Measurements from ENCODE around the gene ABHD17B. TPM values are rescaled to one million over a fixed set of nuclear protein-coding genes. Genes with fewer than 3 reads are reported as not detected.

The ABHD17B gene
- total RNA-seq, 2 donors from 2014 or later = 11.1 to 15.4 TPM

- H3K27ac Mint-ChIP-seq = no peak overlapping the region
- H3K36me3 Mint-ChIP-seq = no peaks in the 10 kb centered on the region
- peak in 1 of 2 donors; percentile 33 for DNase-seq (ENCODE audit: low spot score in 2 of 2)
These were observed 91.8 kb downstream of the ABHD17B start for GRCh38 chr9:71819115-71819739.

GRCh38 chr9:71816916-71817451 lies 94.0 kb downstream of the ABHD17B start:
- no peak for DNase-seq (ENCODE audit: low spot score in 2 of 2)
- no peak for ATAC-seq
- H3K9me3 Mint-ChIP-seq = no peaks in the 10 kb centered on the region
- peak overlapping the region in 1 of 2 donors; percentile 50 for H3K27ac Mint-ChIP-seq
- no peaks in the 10 kb centered on the region for H3K36me3 Mint-ChIP-seq

More at GRCh38 chr9:71819115-71819739, 91.8 kb downstream of the ABHD17B start:
- H3K9me3 Mint-ChIP-seq = no peaks in the 10 kb centered on the region
- no peak for ATAC-seq

Other genes starting within 250 kb of the ABHD17B start
- gene CEMIP2, start 142.7 kb downstream of the ABHD17B start, total RNA-seq = 10 to 100 TPM; 48.8 to 66.5 TPM
- gene C9orf85, start 446 bp upstream of the ABHD17B start, total RNA-seq = 1 to 10 TPM; 9.5 to 10.0 TPM
- not detected for gene C9orf57, start 149.4 kb upstream of the ABHD17B start, total RNA-seq
- not detected for gene GDA, start 238.2 kb upstream of the ABHD17B start, total RNA-seq